Right lobe of liver (tissue), 4 donors: ENCODE results near the gene PLA2G12A.

Source experiments
- POLR2A ChIP-seq: fragments of 450-650 bp; IDR thresholded peaks from one replicate; pipeline ENCODE4 v1.6.1; 2017; ENCODE audit warnings: antibody characterized with exemption, mild to moderate bottlenecking
- TF ChIP-seq, protein P1 (sequence below), 4 donors: fragments of 200-600 bp in 3 of 4; fragments of 450-650 bp in 1 of 4; IDR thresholded peaks; one replicate each; pipeline versions ENCODE4 v1.5.1 to v1.8.0; 2016 to 2022; ENCODE audit warnings: antibody characterized with exemption in 4 of 4, mild to moderate bottlenecking in 2 of 4
- donor health status: DM: no; HTN: no; CAD: no.
- donor health status: DM: no; HTN: no; CAD: no.
- donor health status: DM: no; HTN: yes; CAD: no.

DNA sequence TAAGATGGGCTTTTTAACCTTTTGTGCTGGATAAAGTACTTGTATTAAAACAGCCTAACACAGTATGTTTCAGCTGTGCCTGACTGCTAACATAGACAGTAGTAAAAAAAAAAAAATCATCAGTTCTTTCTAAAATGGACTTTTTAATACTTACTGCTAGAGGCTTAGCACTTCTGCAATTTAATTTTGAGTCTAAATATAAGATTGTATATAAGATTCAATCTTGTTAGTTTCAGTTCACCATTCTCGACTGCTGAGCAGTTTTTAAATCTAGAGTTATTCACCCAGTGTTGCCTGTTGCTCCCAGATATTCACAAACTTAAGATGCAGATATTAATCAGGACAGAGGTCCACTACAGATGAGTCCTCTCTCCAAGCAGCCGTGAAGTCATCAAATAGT lies 6.8 kb downstream of the PLA2G12A start:
- TF ChIP-seq, protein P1, sequence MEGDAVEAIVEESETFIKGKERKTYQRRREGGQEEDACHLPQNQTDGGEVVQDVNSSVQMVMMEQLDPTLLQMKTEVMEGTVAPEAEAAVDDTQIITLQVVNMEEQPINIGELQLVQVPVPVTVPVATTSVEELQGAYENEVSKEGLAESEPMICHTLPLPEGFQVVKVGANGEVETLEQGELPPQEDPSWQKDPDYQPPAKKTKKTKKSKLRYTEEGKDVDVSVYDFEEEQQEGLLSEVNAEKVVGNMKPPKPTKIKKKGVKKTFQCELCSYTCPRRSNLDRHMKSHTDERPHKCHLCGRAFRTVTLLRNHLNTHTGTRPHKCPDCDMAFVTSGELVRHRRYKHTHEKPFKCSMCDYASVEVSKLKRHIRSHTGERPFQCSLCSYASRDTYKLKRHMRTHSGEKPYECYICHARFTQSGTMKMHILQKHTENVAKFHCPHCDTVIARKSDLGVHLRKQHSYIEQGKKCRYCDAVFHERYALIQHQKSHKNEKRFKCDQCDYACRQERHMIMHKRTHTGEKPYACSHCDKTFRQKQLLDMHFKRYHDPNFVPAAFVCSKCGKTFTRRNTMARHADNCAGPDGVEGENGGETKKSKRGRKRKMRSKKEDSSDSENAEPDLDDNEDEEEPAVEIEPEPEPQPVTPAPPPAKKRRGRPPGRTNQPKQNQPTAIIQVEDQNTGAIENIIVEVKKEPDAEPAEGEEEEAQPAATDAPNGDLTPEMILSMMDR (IDR thresholded peaks at IDR 0.05): no peak
- no peak for TF ChIP-seq POLR2A
